Measurements from ENCODE around the gene AK3. TPM values are rescaled to one million over a fixed set of nuclear protein-coding genes. Genes with fewer than 3 reads are reported as not detected.
A peak's percentile ranks its signal among the peaks of the same experiment; 100 is the strongest.

Gene AK3
- total RNA-seq, 2 experiments from 2014 or later: 34.0 to 34.6 TPM

GRCh38 chr9:4742246-4742645 is 1.2 kb upstream of the AK3 start:
- Mint-ChIP-seq H3K36me3 (ENCODE audit: low read depth) (peaks cover 23% of the 10 kb centered on the region), H3K27ac (no peak overlapping the region), H3K4me3 (peak overlapping the region; percentile 92), H3K4me1 (peaks cover 39% of the 10 kb centered on the region), H3K27me3 (no peaks in the 10 kb centered on the region), H3K9me3 (no peaks in the 10 kb centered on the region)
- DNase-seq: no peak
- POLR2A ChIA-PET: interaction anchor here (2.2 to 2.7 kb wide), 3 partner anchors 51 to 244 kb away, joined by 13 to 22 read pairs (median 21); partner anchors contain the start of genes JAK2 and RCL1
- CTCF ChIA-PET: interaction anchor here (0.7 to 11.6 kb wide), 5 partner anchors 14 to 355 kb away, joined by 3 to 62 read pairs (median 4); no protein-coding TSS in a partner anchor

DNA sequence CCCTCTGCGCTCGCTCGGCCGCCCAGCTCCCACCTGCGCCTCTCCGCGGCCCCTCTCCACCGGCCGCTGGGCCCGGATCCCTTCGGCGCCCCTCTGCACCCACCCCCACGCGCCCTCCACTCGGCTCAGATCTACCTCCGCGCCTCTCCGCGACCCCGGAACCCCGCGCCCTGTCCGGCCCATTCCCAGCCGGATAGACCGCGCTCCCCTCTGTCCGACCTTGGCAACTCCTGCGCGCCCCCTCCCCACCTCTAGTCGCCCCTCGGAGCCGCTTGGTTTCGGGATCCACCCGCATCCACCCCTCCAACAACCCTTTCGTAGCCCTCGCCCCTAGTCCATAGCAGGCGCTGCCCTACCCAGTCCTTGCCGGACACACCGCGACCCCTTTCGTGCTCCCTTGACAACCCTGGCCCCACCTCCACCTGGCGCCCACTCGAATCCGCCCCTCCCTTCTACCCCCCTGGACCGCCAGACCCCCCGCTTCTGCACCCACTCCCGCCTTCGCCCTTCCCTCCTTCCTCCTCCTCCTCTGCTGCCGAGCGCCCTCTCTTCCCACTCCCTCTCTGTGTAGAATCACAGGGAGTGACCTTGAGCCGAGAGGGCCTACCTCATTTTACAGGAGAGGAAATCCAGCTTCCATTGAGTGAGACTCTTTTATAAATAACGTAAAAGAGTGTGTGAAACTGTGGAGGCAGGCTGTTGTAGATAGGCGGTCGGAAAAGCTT is 525 bp upstream of the AK3 start:
- Mint-ChIP-seq H3K9me3 (no peaks in the 10 kb centered on the region), H3K4me3 (peak overlapping the region; percentile 92), H3K27me3 (no peaks in the 10 kb centered on the region), H3K4me1 (peaks cover 39% of the 10 kb centered on the region), H3K36me3 (ENCODE audit: low read depth) (peaks cover 26% of the 10 kb centered on the region), H3K27ac (peak overlapping the region; percentile 12)
- CTCF ChIA-PET: interaction anchor here (0.7 to 11.6 kb wide), 6 partner anchors 14 to 355 kb away, joined by 3 to 62 read pairs (median 4); no protein-coding TSS in a partner anchor
- no peak for DNase-seq
- POLR2A ChIA-PET: interaction anchor here (0.9 to 2.7 kb wide), 26 partner anchors 8 to 1214 kb away, joined by 3 to 28 read pairs (median 6); partner anchors contain the start of genes CD274, CDC37L1, JAK2 and PLGRKT

DNA sequence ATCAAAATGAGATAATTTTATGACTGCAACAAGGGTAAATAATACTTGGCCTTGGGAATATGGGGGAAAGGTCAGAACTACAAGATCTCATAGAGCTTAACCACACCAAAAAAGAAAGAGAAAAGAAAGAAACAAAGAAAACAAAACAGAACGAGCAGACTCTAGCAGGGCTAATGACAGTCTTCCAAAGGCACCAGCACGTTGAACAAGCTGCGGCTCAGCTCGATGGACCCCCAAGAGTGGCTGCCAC is 689 bp downstream of the AK3 start:
- ChIA-PET CTCF (interaction anchor here (0.9 to 2.4 kb wide), 12 partner anchors 8 to 888 kb away, joined by 3 to 9 read pairs (median 4); partner anchors contain the start of genes PLPP6, RIC1 and SPATA6L), POLR2A (interaction anchor here (0.7 to 2.7 kb wide), 36 partner anchors 8 to 1275 kb away, joined by 3 to 28 read pairs (median 6); partner anchors contain the start of genes CD274, CDC37L1, JAK2 and PDCD1LG2)
- Mint-ChIP-seq H3K9me3 (no peaks in the 10 kb centered on the region), H3K36me3 (ENCODE audit: low read depth) (peaks cover 28% of the 10 kb centered on the region), H3K27me3 (no peaks in the 10 kb centered on the region), H3K27ac (peak overlapping the region; percentile 85), H3K4me3 (peak overlapping the region; percentile 92), H3K4me1 (peaks cover 39% of the 10 kb centered on the region)
- no peak for DNase-seq

- POLR2A ChIA-PET: interaction anchor here (0.7 to 2.7 kb wide), 34 partner anchors 8 to 1276 kb away, joined by 3 to 28 read pairs (median 6); partner anchors contain the start of genes CD274, CDC37L1, JAK2 and PDCD1LG2
- Mint-ChIP-seq H3K36me3 (ENCODE audit: low read depth) (peaks cover 29% of the 10 kb centered on the region), H3K4me1 (peaks cover 39% of the 10 kb centered on the region), H3K9me3 (no peaks in the 10 kb centered on the region), H3K27me3 (no peaks in the 10 kb centered on the region), H3K27ac (peak overlapping the region; percentile 85), H3K4me3 (peak overlapping the region; percentile 92)
- CTCF ChIA-PET: interaction anchor here (0.9 to 2.4 kb wide), 12 partner anchors 8 to 889 kb away, joined by 3 to 9 read pairs (median 4); partner anchors contain the start of genes PLPP6, RIC1 and SPATA6L
- no peak for DNase-seq
Measured at GRCh38 chr9:4739587-4740387, 1.2 kb downstream of the AK3 start.

DNA sequence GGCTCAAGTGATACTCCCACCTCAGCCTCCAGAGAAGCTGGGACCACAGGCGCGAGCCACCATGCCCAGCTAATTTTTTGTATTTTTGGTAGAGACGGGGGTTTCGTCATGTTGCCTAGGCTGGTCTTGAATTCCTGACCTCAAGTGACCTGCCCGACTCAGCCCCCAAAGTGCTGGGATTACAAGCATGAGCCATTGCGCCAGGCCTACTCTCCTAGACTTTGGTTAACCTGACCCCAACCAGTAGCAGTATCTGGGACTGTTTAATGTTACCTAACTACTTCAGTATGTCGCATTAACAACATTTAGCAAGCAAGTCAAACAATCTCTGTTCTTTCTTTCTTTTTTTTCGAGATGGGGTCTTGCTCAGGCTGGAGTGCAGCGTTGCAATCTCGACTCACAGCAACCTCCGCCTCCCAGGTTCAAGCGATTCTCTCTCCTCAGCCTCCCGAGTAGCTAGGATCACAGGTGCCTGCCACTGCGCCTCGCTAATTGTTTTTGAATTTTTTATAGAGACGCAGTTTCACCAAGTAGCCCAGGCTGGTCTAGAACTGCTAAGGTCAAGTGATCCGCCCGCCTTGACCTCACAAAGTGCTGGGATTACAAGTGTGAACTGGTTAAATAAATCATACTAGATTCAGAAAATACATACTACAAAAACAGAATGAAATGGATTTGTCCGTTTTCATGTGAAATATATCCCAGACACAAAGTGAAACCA is 2.0 kb downstream of the AK3 start:
- ChIA-PET CTCF (interaction anchor here (2.3 to 2.4 kb wide), 2 partner anchors 21 to 73 kb away, joined by 9 read pairs; partner anchors contain the start of gene SPATA6L), POLR2A (interaction anchor here (2.1 kb wide), 1 partner anchor 1212 kb away, joined by 7 read pairs; no protein-coding TSS in a partner anchor)
- DNase-seq: no peak
- Mint-ChIP-seq H3K27ac (peak overlapping the region; percentile 85), H3K4me1 (peaks cover 44% of the 10 kb centered on the region), H3K27me3 (no peaks in the 10 kb centered on the region), H3K36me3 (ENCODE audit: low read depth) (peaks cover 33% of the 10 kb centered on the region), H3K9me3 (no peaks in the 10 kb centered on the region), H3K4me3 (peak overlapping the region; percentile 92)

DNA sequence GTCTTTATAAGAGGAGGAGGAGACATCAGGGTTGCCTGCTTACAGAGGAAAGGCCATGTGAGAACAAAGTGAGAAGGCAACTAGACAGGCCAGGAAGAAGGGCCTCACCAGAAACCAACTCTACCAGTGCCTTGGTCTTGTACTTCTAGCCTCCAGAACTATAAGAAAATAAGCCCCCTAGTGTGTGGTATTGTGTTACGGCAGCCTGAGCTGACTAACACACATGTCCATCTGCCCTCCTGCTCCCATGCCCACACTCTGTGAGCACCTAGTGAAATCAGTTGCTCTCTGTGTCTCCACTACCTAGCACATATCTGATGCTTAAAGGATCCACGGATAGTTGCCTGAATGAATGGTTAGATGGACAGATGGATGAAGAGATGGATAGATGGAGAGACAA is 6.9 kb downstream of the AK3 start:
- no peaks in the 10 kb centered on the region for H3K27me3 Mint-ChIP-seq
- ChIA-PET CTCF (interaction anchor here (1.0 kb wide), 1 partner anchor 16 kb away, joined by 4 read pairs; no protein-coding TSS in a partner anchor), POLR2A (no interaction called here)
- peaks cover 39% of the 10 kb centered on the region for H3K4me1 Mint-ChIP-seq
- H3K27ac Mint-ChIP-seq: no peak overlapping the region
- DNase-seq: no peak
- no peak overlapping the region for H3K4me3 Mint-ChIP-seq
- peaks cover 38% of the 10 kb centered on the region for H3K36me3 Mint-ChIP-seq (ENCODE audit: low read depth)
- H3K9me3 Mint-ChIP-seq: no peaks in the 10 kb centered on the region

GRCh38 chr9:4732890-4733289 is 8.1 kb downstream of the AK3 start:
- Mint-ChIP-seq H3K4me3 (no peak overlapping the region), H3K27ac (no peak overlapping the region), H3K4me1 (peaks cover 31% of the 10 kb centered on the region), H3K36me3 (ENCODE audit: low read depth) (peaks cover 36% of the 10 kb centered on the region), H3K27me3 (no peaks in the 10 kb centered on the region), H3K9me3 (no peaks in the 10 kb centered on the region)
- ChIA-PET POLR2A (interaction anchor here (0.9 to 2.6 kb wide), 2 partner anchors 8 to 54 kb away, joined by 4 to 10 read pairs; partner anchors contain the start of genes AK3 and CDC37L1), CTCF (no interaction called here)
- DNase-seq: no peak

DNA sequence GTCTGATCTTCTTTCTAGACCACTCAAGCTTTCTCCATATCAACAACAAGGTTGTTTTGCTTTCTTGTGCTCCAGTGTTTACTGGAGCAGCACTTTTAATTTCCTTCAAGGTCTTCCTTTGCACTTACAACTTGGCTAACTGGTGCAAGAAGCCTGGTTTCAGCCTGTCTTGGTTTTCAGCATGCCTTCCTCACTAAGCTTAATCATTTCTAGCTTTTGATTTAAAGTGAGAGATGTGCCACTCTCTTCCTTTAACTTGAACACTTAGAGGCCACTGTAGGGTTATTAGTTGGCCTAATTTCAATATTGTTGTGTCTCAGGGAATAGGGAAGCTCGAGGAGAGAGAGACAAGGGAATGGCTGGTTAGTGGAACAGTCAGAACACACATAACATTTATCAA is 13.4 kb downstream of the AK3 start:
- CTCF ChIA-PET: interaction anchor here (1.5 kb wide), 1 partner anchor 13 kb away, joined by 4 read pairs; no protein-coding TSS in a partner anchor
- no peak for DNase-seq

DNA sequence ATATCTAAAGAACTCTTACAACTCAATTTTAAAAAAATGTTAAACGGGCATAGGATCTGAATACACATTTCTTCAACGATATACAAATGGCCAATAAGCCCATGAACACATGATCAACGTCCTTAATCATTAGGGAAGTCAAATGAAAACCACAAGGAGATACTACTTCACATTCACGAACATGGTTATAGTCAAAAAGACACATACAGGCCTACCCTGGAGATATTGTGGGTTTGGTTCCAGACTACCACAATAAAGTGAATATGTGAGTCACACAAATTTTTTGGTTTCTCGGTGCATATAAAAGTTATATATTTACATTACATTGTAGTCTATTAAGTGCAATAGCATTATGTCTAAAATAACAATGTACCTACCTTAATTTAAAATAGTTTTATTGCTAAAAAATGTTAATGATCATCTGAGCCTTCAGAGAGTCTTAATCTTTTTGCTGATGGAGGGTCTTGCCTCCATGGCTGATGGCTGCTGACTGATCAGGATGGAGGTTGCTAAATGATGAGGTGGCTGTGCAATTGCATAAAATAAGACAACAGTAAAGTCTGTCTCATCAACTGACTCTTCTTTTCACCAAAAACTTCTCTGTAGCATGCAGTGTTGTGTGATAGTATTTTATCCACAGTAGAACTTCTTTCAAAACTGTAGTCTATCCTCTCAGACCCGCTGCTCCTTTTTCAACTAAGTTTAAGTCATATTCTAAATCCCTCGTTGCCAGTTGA is 15.1 kb downstream of the AK3 start:
- Mint-ChIP-seq H3K4me1 (peaks cover 25% of the 10 kb centered on the region), H3K9me3 (no peaks in the 10 kb centered on the region), H3K27ac (no peak overlapping the region), H3K36me3 (ENCODE audit: low read depth) (peaks cover 42% of the 10 kb centered on the region), H3K4me3 (no peak overlapping the region), H3K27me3 (no peaks in the 10 kb centered on the region)
- ChIA-PET POLR2A (no interaction called here), CTCF (no interaction called here)
- no peak for DNase-seq

More for the DNA sequence above, 13.4 kb downstream of the AK3 start:
- no peaks in the 10 kb centered on the region for H3K9me3 Mint-ChIP-seq
- no peak overlapping the region for H3K4me3 Mint-ChIP-seq
- H3K4me1 Mint-ChIP-seq: peaks cover 29% of the 10 kb centered on the region
- POLR2A ChIA-PET: interaction anchor here (1.5 to 1.8 kb wide), 2 partner anchors 13 to 48 kb away, joined by 4 to 9 read pairs; partner anchors contain the start of gene CDC37L1
- H3K36me3 Mint-ChIP-seq (ENCODE audit: low read depth): peaks cover 33% of the 10 kb centered on the region
- H3K27ac Mint-ChIP-seq: no peak overlapping the region
- no peaks in the 10 kb centered on the region for H3K27me3 Mint-ChIP-seq

GRCh38 chr9:4721736-4722135 is 19.3 kb downstream of the AK3 start:
- no peak for DNase-seq
- no peaks in the 10 kb centered on the region for H3K27me3 Mint-ChIP-seq
- no peak overlapping the region for H3K4me3 Mint-ChIP-seq
- H3K27ac Mint-ChIP-seq: no peak overlapping the region
- H3K4me1 Mint-ChIP-seq: peaks cover 15% of the 10 kb centered on the region
- H3K36me3 Mint-ChIP-seq (ENCODE audit: low read depth): peaks cover 52% of the 10 kb centered on the region
- no peaks in the 10 kb centered on the region for H3K9me3 Mint-ChIP-seq
- POLR2A ChIA-PET: no interaction called here
- CTCF ChIA-PET: no interaction called here

GRCh38 chr9:4718911-4719310 is 22.1 kb downstream of the AK3 start:
- POLR2A ChIA-PET: no interaction called here
- Mint-ChIP-seq H3K4me3 (no peak overlapping the region), H3K9me3 (peaks cover 2% of the 10 kb centered on the region), H3K27ac (no peak overlapping the region), H3K36me3 (ENCODE audit: low read depth) (peaks cover 61% of the 10 kb centered on the region), H3K27me3 (no peaks in the 10 kb centered on the region), H3K4me1 (no peaks in the 10 kb centered on the region)
- no peak for DNase-seq
- CTCF ChIA-PET: no interaction called here

- peaks cover 67% of the 10 kb centered on the region for H3K36me3 Mint-ChIP-seq (ENCODE audit: low read depth)
- ChIA-PET CTCF (no interaction called here), POLR2A (no interaction called here)
- H3K4me1 Mint-ChIP-seq: no peaks in the 10 kb centered on the region
- no peak overlapping the region for H3K27ac Mint-ChIP-seq
- H3K9me3 Mint-ChIP-seq: peaks cover 4% of the 10 kb centered on the region
- H3K27me3 Mint-ChIP-seq: no peaks in the 10 kb centered on the region
- DNase-seq: no peak
- no peak overlapping the region for H3K4me3 Mint-ChIP-seq
Measured at GRCh38 chr9:4717815-4718214, 23.2 kb downstream of the AK3 start.
